ENCODE measurements around the gene KIF23.
"Not testable (repeated sequence)": the region's sequence is repeated elsewhere in the genome, so short reads cannot be mapped to it uniquely, and the experiment has no call there.

Gene KIF23

DNA sequence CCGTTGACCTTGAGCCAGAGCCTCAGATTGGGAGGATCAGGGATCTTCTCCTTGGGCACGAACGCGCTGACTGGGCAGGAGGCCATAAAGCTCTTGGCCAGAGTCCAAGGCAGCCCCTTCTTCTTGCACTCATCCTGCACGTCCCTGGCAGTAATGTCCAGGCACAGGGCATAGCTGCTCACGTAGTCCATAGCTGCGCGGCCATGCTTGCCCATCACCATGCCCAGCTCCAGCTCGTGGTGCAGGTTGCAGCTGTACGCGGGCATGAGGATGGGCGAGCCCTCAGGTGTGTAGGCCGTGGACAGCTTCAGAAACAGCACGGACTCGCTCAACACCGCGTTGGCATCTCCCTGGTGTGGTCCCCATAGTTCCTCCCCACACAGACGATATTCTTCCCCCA lies 20.5 kb downstream of the KIF23 start:
- no peak for TF ChIP-seq POLR2A (IDR thresholded peaks at IDR 0.05; ENCODE audit: low read length)
- TF ChIP-seq GATA1 (IDR thresholded peaks at IDR 0.05; ENCODE audit: low read depth, low read length) = no peak
- DNase-seq = no peak

GRCh38 chr15:69435985-69436384 lies 21.8 kb downstream of the KIF23 start:
- TF ChIP-seq GATA1 (IDR thresholded peaks at IDR 0.05; ENCODE audit: low read depth, low read length) (no peak), POLR2A (IDR thresholded peaks at IDR 0.05; ENCODE audit: low read length) (no peak)
- no peak for DNase-seq

DNA sequence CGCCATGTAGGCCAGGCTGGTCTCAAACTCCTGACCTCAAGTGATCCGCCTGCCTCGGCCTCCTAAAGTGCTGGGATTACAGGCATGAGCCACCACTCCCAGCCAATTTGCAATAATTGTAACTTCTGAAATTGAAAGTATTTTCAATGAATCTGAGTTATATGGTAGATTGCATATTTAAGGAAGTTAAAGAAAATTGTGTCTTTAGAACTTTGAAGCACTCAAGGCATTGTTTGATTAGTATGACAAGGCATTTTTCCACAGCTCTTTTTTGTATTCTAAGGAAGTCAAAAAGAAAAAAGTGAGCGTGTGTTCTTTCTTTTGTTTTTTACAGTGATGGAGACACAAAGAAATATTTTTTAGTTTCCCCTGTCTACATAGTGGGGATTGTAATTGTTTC lies 22.8 kb downstream of the KIF23 start:
- no peak for TF ChIP-seq GATA1 (IDR thresholded peaks at IDR 0.05; ENCODE audit: low read depth, low read length)
- TF ChIP-seq POLR2A (IDR thresholded peaks at IDR 0.05; ENCODE audit: low read length) = no peak
- DNase-seq = no peak

DNA sequence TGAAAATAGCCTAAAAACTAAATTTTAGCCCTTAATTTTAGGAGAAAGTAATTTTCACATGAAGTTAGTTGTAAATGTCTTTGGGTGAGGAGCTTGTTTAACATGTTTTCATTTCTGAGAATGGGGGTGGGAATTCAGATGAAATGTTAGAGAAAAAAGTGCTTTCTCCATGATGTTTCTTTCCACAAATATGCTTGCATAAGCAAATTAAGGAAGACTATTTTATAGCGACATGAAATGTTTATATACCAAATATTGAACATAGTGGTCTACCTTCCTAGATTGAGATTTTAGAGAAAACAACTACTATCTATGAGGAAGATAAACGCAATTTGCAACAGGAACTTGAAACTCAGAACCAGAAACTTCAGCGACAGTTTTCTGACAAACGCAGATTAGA lies 25.5 kb downstream of the KIF23 start:
- TF ChIP-seq GATA1 (IDR thresholded peaks at IDR 0.05; ENCODE audit: low read depth, low read length) (no peak), POLR2A (IDR thresholded peaks at IDR 0.05; ENCODE audit: low read length) (no peak)
- no peak for DNase-seq

DNA sequence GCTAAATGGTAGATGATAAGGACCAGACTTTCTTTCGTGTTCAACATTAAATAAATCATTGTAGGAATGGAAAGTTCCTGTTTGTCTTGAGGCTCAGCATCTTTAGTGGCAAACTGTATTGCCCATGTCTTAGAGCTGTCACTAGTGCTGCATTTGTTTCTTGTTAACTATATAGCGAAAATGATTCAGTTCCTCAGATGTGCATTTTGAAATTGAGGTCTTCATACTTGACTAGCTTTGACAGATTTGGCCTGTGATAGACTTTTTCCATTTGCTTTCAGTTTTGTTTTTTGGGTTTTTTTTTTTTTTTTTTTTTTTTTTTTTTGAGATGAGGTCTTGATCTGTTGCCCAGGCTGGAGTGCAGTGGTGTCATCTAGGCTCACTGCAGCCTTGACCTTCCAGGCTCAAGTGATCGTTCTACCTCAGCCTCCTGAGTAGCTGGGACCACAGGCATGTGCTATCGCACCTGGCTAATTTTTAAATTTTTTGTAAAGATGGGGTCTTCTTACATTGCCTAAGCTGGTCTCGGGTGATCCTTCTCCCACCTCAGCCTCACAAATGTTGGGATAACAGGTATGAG lies 29.0 kb downstream of the KIF23 start:
- TF ChIP-seq POLR2A (IDR thresholded peaks at IDR 0.05; ENCODE audit: low read length) (no peak), GATA1 (IDR thresholded peaks at IDR 0.05; ENCODE audit: low read depth, low read length) (no peak)
- DNase-seq = no peak

DNA sequence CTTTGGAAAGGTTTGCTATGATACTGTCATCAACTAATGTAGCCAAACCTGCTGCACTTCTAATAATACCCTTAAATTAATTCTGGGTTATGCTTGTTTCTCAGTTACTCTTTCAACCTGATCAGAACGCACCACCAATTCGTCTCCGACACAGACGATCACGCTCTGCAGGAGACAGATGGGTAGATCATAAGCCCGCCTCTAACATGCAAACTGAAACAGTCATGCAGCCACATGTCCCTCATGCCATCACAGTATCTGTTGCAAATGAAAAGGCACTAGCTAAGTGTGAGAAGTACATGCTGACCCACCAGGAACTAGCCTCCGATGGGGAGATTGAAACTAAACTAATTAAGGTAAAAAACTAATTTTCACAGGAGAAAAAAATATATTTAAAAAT lies 30.5 kb downstream of the KIF23 start:
- no peak for TF ChIP-seq GATA1 (IDR thresholded peaks at IDR 0.05; ENCODE audit: low read depth, low read length)
- TF ChIP-seq POLR2A (IDR thresholded peaks at IDR 0.05; ENCODE audit: low read length) = no peak
- no peak for DNase-seq

- TF ChIP-seq GATA1 (IDR thresholded peaks at IDR 0.05; ENCODE audit: low read depth, low read length) = no peak
- no peak for TF ChIP-seq POLR2A (IDR thresholded peaks at IDR 0.05; ENCODE audit: low read length)
- DNase-seq = no peak
Observed at GRCh38 chr15:69446953-69447352, 32.8 kb downstream of the KIF23 start.

DNA sequence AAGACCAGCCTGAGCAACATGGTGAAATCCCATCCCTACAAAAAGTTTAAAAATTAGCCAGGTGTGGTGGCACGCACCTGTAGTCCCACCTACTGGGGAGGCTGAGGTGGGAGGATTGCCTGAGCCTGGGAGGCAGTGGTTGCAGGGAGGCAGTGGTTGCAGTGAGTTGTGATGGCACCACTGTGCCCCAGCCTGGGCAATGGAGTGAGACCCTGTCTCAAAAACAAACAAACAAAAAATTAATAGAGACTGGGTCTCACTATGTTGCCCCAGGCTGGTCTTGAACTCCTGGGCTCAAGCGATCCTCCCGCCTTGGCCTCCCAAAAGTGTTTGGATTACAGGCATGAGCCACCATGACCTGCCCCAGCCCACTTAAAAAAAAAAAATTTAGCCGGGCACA lies 36.1 kb downstream of the KIF23 start:
- DNase-seq = not testable (repeated sequence)

DNA sequence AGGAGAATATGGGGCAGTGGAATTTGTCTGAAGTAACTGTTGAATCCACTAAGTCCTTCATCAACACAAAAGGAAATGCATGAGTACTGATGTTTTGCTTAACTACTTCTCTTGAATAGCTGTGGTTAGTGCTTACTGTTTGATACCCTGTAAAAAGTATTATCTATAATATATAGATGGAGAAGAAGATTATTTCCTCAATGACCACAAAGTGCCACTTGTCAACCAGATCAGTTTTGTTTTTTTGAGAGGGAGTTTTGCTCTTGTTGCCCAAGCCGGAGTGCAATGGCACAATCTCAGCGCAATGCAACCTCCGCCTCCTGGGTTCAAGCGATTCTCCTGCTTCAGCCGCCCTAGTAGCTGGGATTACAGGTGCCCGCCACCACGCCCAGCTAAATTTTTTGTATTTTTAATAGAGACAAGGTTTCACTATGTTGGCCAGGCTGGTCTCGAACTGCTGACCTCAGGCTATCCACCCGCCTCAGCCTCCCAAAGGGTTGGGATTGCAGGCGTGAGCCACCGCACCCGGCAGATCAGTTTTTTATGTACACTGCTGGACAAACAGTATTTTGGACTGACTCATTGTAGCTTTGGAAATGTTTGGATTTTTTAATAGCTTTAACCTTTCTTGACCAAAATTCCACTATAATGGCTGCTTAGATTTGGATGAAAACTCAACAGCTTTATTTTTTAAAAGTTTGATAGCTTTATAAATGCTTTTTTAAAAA lies 37.0 kb downstream of the KIF23 start:
- DNase-seq = no peak
- TF ChIP-seq GATA1 (IDR thresholded peaks at IDR 0.05; ENCODE audit: low read depth, low read length) (no peak), POLR2A (IDR thresholded peaks at IDR 0.05; ENCODE audit: low read length) (no peak)

GRCh38 chr15:69451951-69452691 lies 38.0 kb downstream of the KIF23 start:
- TF ChIP-seq GATA1 (IDR thresholded peaks at IDR 0.05; ENCODE audit: low read depth, low read length) = no peak
- no peak for TF ChIP-seq POLR2A (IDR thresholded peaks at IDR 0.05; ENCODE audit: low read length)
- peak; percentile 90 to 95 for DNase-seq

DNA sequence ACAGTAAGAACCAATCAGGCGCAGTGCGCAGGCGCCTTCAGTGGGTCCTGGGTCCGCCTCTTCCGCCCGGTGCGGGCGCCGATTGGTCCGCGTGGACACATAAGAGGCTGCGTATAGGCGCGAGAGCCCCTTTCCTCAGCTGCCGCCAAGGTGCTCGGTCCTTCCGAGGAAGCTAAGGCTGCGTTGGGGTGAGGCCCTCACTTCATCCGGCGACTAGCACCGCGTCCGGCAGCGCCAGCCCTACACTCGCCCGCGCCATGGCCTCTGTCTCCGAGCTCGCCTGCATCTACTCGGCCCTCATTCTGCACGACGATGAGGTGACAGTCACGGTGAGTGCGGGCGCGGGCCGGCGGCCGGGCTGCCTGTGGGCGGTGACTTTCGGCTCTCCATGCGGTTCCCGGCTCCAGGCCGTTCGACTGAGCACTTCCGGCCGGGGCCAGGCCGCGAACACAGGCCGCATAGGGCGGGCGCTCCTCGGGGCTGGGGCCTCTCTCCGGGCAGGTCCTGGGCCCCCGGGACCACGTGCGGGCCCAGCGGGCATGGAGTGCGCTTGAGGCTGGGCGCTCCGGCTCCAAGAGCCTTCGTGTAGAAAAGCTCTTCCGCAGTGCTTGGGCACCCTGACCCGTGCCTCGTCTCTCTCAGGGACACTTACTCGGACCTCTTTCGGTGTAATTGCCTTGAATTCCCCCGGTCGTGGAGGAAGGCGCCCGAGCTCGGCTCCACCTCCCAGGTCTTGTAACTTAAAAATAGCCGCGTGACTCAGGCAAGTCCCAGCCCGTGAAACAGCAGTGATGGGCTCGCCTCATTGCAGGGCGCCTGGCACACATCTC lies 38.8 kb downstream of the KIF23 start, which contains the start of gene RPLP1:
TSS of gene RPLP1 (plus strand) at position 127 of the 830 bp plus-strand sequence. CDS start at position 258, 131 bp downstream.
- DNase-seq = peak; percentile 96 to 98
- TF ChIP-seq POLR2A (IDR thresholded peaks at IDR 0.05; ENCODE audit: low read length) (peak; percentile 99), GATA1 (IDR thresholded peaks at IDR 0.05; ENCODE audit: low read depth, low read length) (no peak)

DNA sequence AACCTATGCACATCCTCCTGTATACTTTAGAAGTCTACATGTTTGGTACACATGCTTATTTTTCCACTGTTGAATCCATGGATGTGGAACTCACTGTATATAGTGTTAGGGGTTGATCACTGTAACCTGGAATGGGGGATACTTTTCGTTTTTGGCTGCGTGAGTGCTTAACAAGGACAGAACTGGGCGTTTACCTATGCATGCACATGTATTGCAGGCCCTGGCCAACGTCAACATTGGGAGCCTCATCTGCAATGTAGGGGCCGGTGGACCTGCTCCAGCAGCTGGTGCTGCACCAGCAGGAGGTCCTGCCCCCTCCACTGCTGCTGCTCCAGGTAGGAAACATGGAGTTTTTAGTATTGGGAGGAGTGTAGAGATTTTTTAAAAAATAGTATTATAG lies 40.8 kb downstream of the KIF23 start:
- TF ChIP-seq GATA1 (IDR thresholded peaks at IDR 0.05; ENCODE audit: low read depth, low read length) (no peak), POLR2A (IDR thresholded peaks at IDR 0.05; ENCODE audit: low read length) (no peak)
- no peak for DNase-seq

DNA sequence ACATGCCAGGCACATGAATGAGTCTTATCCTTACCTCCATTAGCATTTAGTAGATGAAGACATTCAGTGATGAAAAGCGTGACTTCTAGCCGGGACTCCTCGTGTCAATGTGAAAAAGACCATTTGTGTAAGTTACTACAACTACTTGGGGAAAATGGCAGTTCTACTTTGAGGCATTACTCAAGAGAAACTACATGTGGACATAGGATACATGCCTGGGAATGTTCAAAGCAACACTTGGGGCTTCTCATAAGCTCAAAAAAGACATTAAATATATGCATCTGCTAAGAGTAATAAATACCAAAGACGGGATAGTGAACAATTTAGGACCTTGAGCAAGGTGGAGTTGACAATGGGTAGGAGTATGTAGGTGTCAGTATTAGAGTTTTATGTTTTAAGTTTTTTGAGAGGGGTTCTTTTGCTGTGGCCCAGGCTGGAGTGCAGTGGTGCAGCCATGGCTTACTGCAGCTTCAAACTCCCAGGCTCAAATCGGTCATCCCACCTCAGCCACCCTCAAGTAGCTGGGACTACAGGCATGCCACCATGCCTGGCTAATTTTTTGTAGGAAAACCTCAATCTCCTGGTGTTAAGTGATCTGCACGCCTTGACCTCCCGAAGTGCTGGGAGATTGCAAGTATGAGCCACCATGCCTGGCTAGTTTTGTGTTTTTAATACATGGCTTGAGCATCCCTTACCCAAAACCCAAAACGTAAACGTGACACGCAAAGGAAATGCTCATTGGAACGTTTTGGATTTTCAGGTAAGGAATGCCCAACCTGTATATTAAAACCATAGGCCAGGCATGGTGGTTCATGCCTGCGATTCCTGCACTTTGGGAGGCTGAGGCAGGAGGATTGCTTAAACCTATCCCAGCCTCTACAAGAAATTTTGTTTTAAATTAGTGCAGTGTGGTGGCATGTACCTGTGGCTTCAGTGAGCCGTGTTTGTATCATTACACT lies 42.3 kb downstream of the KIF23 start:
- peak; percentile 25 for TF ChIP-seq POLR2A (IDR thresholded peaks at IDR 0.05; ENCODE audit: low read length)
- no peak for TF ChIP-seq GATA1 (IDR thresholded peaks at IDR 0.05; ENCODE audit: low read depth, low read length)
- DNase-seq = peak in 1 of 2 experiments; percentile 27
